Neural cell (in vitro differentiated cells): ENCODE measurements around the gene ATP5ME. TPM values are rescaled to one million over a fixed set of nuclear protein-coding genes. Genes with fewer than 3 reads are reported as not detected.

Experiments used
- H2AFZ ChIP-seq: fragments of 200-600, 300-800 bp; sonication (generic), shearing (Covaris generic); 2 replicates; pipeline ENCODE4 v1.6.0; 2014; ENCODE audit warnings: low read depth, mild to moderate bottlenecking, antibody characterized with exemption, low read length, moderate library complexity
- H3F3A ChIP-seq: fragments of 200-600 bp; shearing (Covaris generic); 2 replicates; pipeline ENCODE4 v1.6.1; 2016; ENCODE audit warnings: mild to moderate bottlenecking, moderate library complexity, mixed read lengths, antibody characterized with exemption, low read length; ENCODE audit not compliant: insufficient read depth, poor library complexity, severe bottlenecking
- H3K27ac ChIP-seq: fragments of 200-600, 300-800 bp; sonication (generic), shearing (Covaris generic); 2 replicates; pipeline ENCODE4 v1.5.1; 2014; ENCODE audit warnings: mild to moderate bottlenecking, low read length, moderate library complexity
- H3K27me3 ChIP-seq: fragments of 300-800, 200-600 bp; sonication (generic), shearing (Covaris generic); 2 replicates; pipeline ENCODE4 v1.6.0; 2014; ENCODE audit warnings: mild to moderate bottlenecking, low read depth, low read length, moderate library complexity; ENCODE audit not compliant: insufficient read depth
- H3K36me3 ChIP-seq: fragments of 300-800, 200-600 bp; sonication (generic), shearing (Covaris generic); 2 replicates; pipeline ENCODE4 v1.5.1; 2014; ENCODE audit warnings: mild to moderate bottlenecking, antibody characterized with exemption, low read length, moderate library complexity; ENCODE audit not compliant: insufficient read depth
- H3K4me2 ChIP-seq: fragments of 300-800, 200-600 bp; sonication (generic), shearing (Covaris generic); 2 replicates; pipeline ENCODE4 v1.6.0; 2014; ENCODE audit warnings: mild to moderate bottlenecking, low read length
- H3K4me3 ChIP-seq: fragments of 300-800, 200-600 bp; sonication (generic), shearing (Covaris generic); 2 replicates; pipeline ENCODE4 v1.5.1; 2014; ENCODE audit warnings: mild to moderate bottlenecking, low read length, moderate library complexity
- H3K79me2 ChIP-seq: fragments of 200-600 bp; shearing (Covaris generic); replicated peaks from 2 replicates; pipeline ENCODE4 v1.6.0; 2014; ENCODE audit warnings: mild to moderate bottlenecking, low read length, moderate library complexity; ENCODE audit not compliant: insufficient read depth
- H3K9ac ChIP-seq: fragments of 300-800, 200-600 bp; sonication (generic), shearing (Covaris generic); 2 replicates; pipeline ENCODE4 v1.6.1; 2016; ENCODE audit warnings: mild to moderate bottlenecking, low read length, mixed read lengths
- H3K9me2 ChIP-seq: fragments of 200-600 bp; shearing (Covaris generic); 2 replicates; pipeline ENCODE4 v1.6.1; 2016; ENCODE audit warnings: mild to moderate bottlenecking, low read length, mixed read lengths; ENCODE audit not compliant: insufficient read depth
- H3K9me3 ChIP-seq: fragments of 200-600, 300-800 bp; sonication (generic), shearing (Covaris generic); 2 replicates; pipeline ENCODE4 v1.6.1; 2016; ENCODE audit warnings: mild to moderate bottlenecking, mixed run types, low read length, moderate library complexity, mixed read lengths
- H4K20me1 ChIP-seq: fragments of 200-600 bp; shearing (Covaris generic); 2 replicates; pipeline ENCODE4 v1.6.1; 2016; ENCODE audit warnings: mild to moderate bottlenecking, mixed run types; ENCODE audit not compliant: insufficient read depth
- CTCF ChIP-seq: fragments of 450-650 bp; IDR thresholded peaks from 2 replicates; pipeline ENCODE4 v1.5.1; 2014; ENCODE audit warnings: antibody characterized with exemption, mild to moderate bottlenecking, moderate library complexity; ENCODE audit not compliant: poor library complexity, severe bottlenecking
- EP300 ChIP-seq: fragments of 450-650 bp; conservative IDR thresholded peaks from 2 replicates; pipeline ENCODE4 v1.6.1; 2014; ENCODE audit warnings: antibody characterized with exemption, mild to moderate bottlenecking, moderate library complexity; ENCODE audit not compliant: poor library complexity, severe bottlenecking
- EZH2 ChIP-seq: fragments of 200-600, 300-800 bp; shearing (Covaris generic), sonication (generic); IDR thresholded peaks from 2 replicates; pipeline ENCODE4 v1.6.1; 2014; ENCODE audit warnings: antibody characterized with exemption, low read length, borderline replicate concordance, mild to moderate bottlenecking; ENCODE audit not compliant: insufficient read depth, poor library complexity, severe bottlenecking
- MXI1 ChIP-seq: fragments of 450-650 bp; conservative IDR thresholded peaks from 2 replicates; pipeline ENCODE4 v1.6.1; 2014; ENCODE audit warnings: antibody characterized with exemption, mild to moderate bottlenecking; ENCODE audit not compliant: poor library complexity, severe bottlenecking
- POLR2AphosphoS5 ChIP-seq: IDR thresholded peaks from 2 replicates; pipeline ENCODE4 v1.6.1; 2012
- RAD21 ChIP-seq: fragments of 450-650 bp; conservative IDR thresholded peaks from 2 replicates; pipeline ENCODE4 v1.6.1; 2014; ENCODE audit warnings: antibody characterized with exemption, mild to moderate bottlenecking, moderate library complexity
- SMC3 ChIP-seq: fragments of 450-650 bp; conservative IDR thresholded peaks from 2 replicates; pipeline ENCODE4 v1.6.1; 2014; ENCODE audit warnings: antibody characterized with exemption, mild to moderate bottlenecking, moderate library complexity; ENCODE audit not compliant: poor library complexity
- TAF1 ChIP-seq: IDR thresholded peaks from 2 replicates; pipeline ENCODE4 v1.6.1; 2012; ENCODE audit warnings: low read depth
- polyA plus RNA-seq: library from polyadenylated mRNA; depleted of rRNA; stranded (reverse); fragments of >200 nt; gene quantifications from 2 replicates; pipeline ENCODE4 v1.2.3, GENCODE V29; 2014
- TF ChIP-seq, protein P1 (sequence below): IDR thresholded peaks from 2 replicates; pipeline ENCODE4 v1.6.1; 2012; ENCODE audit warnings: borderline replicate concordance

ATP5ME gene
- polyA plus RNA-seq, 1 donor from 2014 or later, result 156 TPM

- Histone ChIP-seq H3F3A (no peaks in the 10 kb centered on the region), H2AFZ (no peak overlapping the region), H3K79me2 (no peaks in the 10 kb centered on the region), H3K9me2 (no peaks in the 10 kb centered on the region), H3K9me3 (no peaks in the 10 kb centered on the region), H4K20me1 (no peaks in the 10 kb centered on the region), H3K4me3 (no peak overlapping the region), H3K27me3 (no peaks in the 10 kb centered on the region), H3K4me2 (no peak overlapping the region), H3K27ac (no peak overlapping the region), H3K9ac (no peak overlapping the region), H3K36me3 (no peaks in the 10 kb centered on the region)
- TF ChIP-seq EP300 (no peak), MXI1 (no peak), EZH2 (no peak), POLR2AphosphoS5 (no peak), TAF1 (no peak), RAD21 (no peak), SMC3 (no peak), CTCF (no peak)
- TF ChIP-seq, protein P1, sequence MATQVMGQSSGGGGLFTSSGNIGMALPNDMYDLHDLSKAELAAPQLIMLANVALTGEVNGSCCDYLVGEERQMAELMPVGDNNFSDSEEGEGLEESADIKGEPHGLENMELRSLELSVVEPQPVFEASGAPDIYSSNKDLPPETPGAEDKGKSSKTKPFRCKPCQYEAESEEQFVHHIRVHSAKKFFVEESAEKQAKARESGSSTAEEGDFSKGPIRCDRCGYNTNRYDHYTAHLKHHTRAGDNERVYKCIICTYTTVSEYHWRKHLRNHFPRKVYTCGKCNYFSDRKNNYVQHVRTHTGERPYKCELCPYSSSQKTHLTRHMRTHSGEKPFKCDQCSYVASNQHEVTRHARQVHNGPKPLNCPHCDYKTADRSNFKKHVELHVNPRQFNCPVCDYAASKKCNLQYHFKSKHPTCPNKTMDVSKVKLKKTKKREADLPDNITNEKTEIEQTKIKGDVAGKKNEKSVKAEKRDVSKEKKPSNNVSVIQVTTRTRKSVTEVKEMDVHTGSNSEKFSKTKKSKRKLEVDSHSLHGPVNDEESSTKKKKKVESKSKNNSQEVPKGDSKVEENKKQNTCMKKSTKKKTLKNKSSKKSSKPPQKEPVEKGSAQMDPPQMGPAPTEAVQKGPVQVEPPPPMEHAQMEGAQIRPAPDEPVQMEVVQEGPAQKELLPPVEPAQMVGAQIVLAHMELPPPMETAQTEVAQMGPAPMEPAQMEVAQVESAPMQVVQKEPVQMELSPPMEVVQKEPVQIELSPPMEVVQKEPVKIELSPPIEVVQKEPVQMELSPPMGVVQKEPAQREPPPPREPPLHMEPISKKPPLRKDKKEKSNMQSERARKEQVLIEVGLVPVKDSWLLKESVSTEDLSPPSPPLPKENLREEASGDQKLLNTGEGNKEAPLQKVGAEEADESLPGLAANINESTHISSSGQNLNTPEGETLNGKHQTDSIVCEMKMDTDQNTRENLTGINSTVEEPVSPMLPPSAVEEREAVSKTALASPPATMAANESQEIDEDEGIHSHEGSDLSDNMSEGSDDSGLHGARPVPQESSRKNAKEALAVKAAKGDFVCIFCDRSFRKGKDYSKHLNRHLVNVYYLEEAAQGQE, result no peak
Observed at GRCh38 chr4:654871-655463, 19.1 kb downstream of the ATP5ME start.

DNA sequence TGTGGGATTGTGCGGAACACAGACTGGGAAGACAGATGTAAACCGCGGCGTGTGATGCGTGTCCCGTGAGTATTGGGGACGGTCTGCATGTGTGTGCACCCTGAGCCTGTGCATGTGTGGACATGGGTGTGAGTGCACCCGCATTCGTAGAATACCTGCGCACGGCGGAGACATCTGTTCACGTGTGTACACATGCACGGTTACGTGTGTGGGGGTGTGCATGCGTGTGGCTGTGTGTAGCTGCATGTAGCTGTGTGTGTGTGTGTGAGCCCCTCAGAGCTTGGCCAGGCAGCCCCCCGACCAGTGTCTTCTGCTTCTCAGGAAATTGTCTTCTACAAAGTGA lies 19.6 kb downstream of the ATP5ME start:
- Histone ChIP-seq H3K27ac (no peak overlapping the region), H3K27me3 (no peaks in the 10 kb centered on the region), H3F3A (no peaks in the 10 kb centered on the region)

More for the DNA sequence above, 19.6 kb downstream of the ATP5ME start:
- Histone ChIP-seq H3K9me3 (no peaks in the 10 kb centered on the region), H3K79me2 (no peaks in the 10 kb centered on the region), H3K9ac (no peak overlapping the region), H3K4me2 (no peak overlapping the region), H3K4me3 (no peak overlapping the region), H2AFZ (no peak overlapping the region), H3K9me2 (no peaks in the 10 kb centered on the region), H4K20me1 (no peaks in the 10 kb centered on the region), H3K36me3 (no peaks in the 10 kb centered on the region)
- TF ChIP-seq TAF1 (no peak), POLR2AphosphoS5 (no peak), MXI1 (no peak), SMC3 (no peak), CTCF (no peak), EZH2 (no peak), RAD21 (no peak), EP300 (no peak)
- TF ChIP-seq, protein P1, result no peak
